ENCODE results near the gene RIMS3.

Gene RIMS3

DNA sequence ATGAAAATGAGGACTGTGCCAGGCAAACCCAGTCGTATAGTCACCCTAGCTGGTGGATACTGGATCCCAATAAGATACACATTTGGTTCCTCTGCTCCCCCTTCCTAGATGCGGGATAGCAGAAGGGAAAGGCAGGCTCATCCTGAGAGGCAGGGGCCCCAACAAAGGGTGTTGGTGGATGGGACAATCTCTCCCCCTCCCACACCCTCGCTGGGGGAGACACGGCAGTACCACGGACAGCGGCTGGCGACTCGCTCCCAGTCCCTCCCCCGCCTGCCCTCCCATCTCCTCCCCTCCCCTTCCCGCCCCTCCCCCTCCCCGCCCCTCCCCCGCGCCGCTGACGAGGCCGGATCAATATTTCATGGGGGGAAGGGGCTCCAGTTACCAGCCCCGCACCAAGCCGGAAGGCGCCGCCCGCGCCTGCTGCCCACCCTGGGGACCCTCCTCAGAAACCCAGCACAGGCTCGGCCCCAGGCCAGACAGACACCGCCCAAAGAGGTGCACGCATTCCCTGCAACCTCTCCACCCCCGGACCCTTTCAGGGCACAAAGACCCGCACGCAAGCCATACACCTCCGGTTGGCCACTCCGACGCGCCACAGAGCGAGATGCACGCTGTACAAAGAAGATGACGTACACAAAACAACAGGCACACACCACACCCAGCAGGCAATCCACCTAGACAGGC lies 11.5 kb downstream of the RIMS3 start:
- DNase-seq (ENCODE audit: low spot score): no peak

GRCh38 chr1:40652979-40653378 lies 12.5 kb downstream of the RIMS3 start:
- DNase-seq (ENCODE audit: low spot score): no peak

GRCh38 chr1:40652468-40652867 lies 13.0 kb downstream of the RIMS3 start:
- no peak for DNase-seq (ENCODE audit: low spot score)

- no peak for DNase-seq (ENCODE audit: low spot score)
These were observed 14.2 kb downstream of the RIMS3 start for GRCh38 chr1:40651138-40651857.

- DNase-seq (ENCODE audit: low spot score): no peak
These were observed 15.4 kb downstream of the RIMS3 start for GRCh38 chr1:40650075-40650474.

- DNase-seq (ENCODE audit: low spot score): no peak
These were observed 15.9 kb downstream of the RIMS3 start for GRCh38 chr1:40649592-40649930.

GRCh38 chr1:40648928-40649591 lies 16.4 kb downstream of the RIMS3 start:
- no peak for DNase-seq (ENCODE audit: low spot score)

DNA sequence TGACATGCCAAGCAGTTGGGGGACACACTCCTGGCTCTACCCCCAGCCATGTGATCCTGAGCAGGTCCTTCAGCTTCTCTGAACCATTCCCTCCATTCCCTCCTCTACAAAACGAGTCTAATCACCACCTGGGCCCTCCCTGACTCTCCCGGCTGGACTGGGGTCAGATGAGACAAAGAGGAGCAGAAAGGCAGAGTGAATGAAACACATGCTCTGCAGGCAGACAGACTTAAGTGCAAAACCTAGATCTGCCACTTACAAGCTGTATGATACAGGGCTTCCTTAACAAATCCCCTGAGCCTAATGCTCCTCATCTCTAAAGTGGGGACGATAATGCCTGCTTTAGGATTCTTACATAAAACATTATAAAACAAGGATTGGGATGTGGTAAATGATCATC lies 17.3 kb downstream of the RIMS3 start:
- no peak for DNase-seq (ENCODE audit: low spot score)

- peak; percentile 53 for DNase-seq (ENCODE audit: low spot score)
These were observed 19.2 kb downstream of the RIMS3 start for GRCh38 chr1:40646315-40646714.

DNA sequence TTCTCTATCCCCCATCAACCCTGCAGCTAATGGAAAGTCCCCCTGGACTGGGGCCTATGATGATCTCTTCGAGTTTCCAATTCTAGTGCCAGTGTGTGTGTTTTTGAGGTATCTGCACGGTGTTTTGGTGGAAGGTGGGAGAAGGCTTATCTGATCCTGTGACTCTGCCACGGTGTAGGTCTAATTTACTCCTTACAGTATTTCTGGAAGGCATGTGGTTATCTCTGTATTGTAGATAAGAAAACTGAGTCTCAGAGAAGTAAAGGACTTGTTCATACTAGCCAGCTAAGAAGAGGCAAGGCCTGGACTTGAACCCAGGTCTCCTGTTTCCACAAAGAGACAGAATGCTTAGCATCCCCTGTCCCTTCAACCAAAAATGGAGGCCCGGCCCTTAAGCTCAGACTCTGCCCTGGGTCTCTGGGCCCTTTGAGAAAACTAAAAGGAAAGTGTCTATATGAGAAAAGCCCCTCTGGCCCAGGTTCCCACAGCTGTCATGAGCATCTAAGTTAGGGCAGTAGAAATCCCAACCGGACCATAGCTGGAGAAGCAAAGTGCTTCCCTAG lies 20.3 kb downstream of the RIMS3 start:
- DNase-seq (ENCODE audit: low spot score): no peak

DNA sequence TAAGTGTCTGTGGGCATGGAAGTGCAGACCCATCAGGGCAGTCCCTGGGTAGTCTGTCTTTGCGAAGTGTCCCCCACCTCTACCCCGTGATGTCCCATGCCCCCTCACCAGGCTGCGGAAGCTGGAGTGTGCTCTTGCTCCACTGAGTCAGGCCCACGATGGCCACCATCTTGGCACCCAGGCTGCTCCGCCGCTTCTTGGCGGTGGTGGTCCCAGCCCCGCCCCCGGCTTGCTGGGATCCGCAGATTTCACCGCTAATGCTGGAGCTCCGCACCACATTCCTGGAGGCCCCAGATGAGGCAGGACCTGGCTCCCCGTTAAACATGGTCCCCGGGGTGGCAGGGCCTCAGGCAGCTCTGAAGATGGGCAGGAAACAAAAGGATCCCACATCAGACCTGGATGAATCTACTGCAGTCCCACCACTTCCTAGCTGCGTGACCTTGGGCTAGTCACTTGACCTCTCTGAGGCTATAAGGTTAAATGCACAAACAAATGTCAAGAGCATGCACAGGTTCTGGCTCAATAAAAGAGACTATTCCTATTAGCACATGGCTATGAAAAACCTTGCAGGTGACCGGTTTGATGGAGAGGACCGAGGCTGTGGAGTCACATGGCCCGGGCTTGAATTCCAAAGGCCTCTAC lies 23.8 kb downstream of the RIMS3 start:
- DNase-seq (ENCODE audit: low spot score): no peak

- no peak for DNase-seq (ENCODE audit: low spot score)
These were observed 25.0 kb downstream of the RIMS3 start for GRCh38 chr1:40640314-40641076.

DNA sequence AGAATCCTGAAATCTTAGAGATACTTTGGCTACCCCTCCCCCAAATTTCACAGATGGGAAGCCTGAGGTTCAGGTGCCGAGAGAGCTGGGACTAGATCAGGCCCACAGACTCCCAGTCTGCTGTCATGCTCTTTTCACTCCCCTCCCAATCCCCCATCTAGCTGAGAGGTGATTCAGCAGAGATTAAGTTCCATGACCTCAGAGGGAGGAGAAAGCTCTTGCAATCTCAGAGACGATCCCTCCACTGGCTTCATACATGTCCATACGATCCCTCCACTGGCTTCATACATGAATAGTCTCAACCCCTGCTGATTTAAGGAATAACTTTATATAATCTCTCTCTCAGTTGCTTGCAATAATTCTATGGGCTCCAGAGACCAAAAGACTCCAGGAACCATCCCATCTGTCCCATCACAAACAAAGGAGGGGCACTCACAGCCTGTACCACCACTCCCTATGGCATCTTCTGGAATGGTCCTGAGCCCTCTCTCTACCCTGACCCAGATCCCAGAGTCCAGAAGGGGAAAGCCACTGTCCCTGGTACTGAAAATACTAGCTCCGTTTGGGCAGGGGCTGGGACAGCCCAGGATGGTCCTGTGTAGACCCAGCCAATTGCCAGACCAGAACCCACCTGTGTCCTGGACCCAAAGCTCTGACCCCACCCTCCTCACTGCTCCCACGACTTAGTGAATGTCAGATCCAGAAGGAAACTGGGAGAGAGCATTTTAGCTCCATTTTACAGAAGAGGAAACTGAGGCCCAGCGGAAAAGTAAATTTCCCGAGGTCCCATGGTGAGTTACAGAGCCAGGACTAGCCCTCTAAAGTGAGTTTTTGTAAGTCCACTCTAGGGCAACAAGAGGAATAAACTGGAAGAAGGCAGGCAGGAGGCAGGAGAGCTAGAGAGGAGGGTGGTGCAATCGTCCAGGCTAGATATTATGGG lies 27.1 kb downstream of the RIMS3 start:
- DNase-seq (ENCODE audit: low spot score): no peak

DNA sequence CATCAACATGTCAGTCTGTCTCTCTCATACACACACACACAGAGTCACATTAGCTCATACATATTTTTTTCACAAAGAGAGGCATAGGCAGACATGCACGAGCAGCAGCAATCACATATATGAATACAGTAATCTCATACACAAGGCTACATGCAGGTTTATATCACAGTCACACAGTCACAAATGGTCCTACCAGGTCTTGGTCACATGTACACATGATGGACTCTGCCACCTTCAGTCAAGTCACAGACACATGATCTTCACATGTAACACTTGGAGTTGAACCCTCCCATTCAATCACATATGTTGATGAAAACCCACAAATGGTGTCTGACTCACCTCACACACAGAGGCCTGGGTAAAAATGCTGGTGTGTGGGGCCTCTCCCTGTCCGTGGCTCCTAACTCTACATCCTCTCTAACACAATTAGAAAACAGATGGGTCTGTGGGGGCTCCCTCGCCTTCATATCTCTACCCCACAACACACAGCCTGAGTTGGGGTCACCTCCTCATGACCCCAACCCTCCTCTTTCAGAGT lies 27.9 kb downstream of the RIMS3 start:
- no peak for DNase-seq (ENCODE audit: low spot score)

DNA sequence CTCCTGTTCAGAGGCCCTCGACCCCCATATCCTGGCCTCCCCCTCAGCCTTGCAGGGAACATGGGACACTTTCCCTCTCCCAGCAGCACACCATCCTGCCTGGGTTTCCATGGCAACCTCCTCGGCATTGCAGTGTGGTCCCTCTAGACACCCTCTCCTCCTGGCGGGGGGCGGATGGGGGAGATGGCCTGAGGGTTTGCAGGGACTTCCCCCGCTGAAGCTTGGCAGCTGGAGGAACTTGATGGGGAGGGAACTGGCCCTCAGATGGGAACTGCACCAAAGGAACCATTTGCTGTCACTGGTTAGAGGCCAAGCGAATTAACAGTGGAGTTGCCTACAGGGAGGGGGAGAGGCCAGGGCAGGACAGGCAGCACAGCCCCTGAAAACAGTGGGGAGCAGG lies 28.7 kb downstream of the RIMS3 start:
- no peak for DNase-seq (ENCODE audit: low spot score)

- DNase-seq (ENCODE audit: low spot score): no peak
These were observed 29.6 kb downstream of the RIMS3 start for GRCh38 chr1:40635763-40636500.

- DNase-seq (ENCODE audit: low spot score): no peak
These were observed 30.4 kb downstream of the RIMS3 start for GRCh38 chr1:40634901-40635655.

GRCh38 chr1:40633931-40634376 lies 31.5 kb downstream of the RIMS3 start:
- no peak for DNase-seq (ENCODE audit: low spot score)

DNA sequence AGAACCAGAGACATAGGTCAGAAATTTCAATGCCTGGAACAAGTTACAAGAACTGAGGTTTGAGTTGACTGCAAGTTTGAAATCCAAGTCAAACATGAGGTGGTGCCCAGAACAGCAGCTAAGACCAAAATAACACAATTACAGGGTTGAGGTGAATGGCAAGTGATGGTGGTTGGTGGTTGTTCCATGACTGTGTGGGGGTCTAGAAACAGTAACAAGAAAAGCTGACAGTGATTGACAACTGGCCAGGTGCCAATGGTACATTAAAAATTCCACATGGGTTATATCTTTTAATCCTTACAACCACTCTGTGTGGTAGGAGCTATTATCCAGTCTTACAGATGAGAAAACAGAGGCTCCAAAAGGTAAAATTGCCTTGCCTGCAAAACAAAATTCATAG lies 32.0 kb downstream of the RIMS3 start:
- no peak for DNase-seq (ENCODE audit: low spot score)
